ENCODE data around the gene ANKRD12. TPM values are rescaled to one million over a fixed set of nuclear protein-coding genes. Genes with fewer than 3 reads are reported as not detected.

Gene ANKRD12
- polyA plus RNA-seq, 1 experiment: 10.4 TPM

DNA sequence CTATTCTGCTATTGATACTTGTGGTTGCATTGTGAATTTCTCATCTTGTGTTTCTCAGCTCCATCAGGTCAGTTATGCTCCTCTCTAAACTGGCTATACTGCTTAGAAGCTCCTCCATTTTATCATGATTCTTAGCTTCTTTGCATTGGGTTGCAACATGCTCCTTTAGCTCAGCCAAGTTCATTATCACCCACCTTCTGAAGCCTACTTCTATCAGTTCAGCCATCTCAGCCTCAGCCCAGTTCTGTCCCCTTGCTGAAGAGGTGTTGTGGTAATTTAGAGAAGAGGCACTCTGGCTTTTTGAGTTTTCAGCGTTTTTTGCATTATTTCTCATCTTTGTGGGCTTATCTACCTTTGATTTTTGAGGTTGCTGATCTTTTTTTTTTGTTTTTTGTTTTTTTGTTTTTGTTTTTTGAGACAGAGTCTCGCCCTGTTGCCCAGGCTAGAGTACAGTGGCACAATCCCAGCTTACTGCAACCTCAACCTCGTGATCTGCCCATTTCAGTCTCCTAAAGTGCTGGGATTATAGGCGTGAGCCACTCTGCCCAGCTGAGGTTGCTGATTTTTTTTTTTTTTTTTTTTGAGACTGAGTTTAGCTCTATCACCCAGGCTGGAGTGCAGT lies 36.0 kb downstream of the ANKRD12 start:
- H3K27ac ChIP-seq (ENCODE audit: low read depth, low read length): no peak overlapping the region
- H3K4me3 ChIP-seq (ENCODE audit: low read depth, low read length): no peak overlapping the region
- DNase-seq (ENCODE audit: low read depth, low spot score): no peak
- CTCF ChIA-PET: no interaction called here
- H3K9me3 ChIP-seq (ENCODE audit: control insufficient read depth, insufficient read depth, low read length): no peaks in the 10 kb centered on the region
- POLR2A ChIA-PET: no interaction called here
- TF ChIP-seq, protein P1, sequence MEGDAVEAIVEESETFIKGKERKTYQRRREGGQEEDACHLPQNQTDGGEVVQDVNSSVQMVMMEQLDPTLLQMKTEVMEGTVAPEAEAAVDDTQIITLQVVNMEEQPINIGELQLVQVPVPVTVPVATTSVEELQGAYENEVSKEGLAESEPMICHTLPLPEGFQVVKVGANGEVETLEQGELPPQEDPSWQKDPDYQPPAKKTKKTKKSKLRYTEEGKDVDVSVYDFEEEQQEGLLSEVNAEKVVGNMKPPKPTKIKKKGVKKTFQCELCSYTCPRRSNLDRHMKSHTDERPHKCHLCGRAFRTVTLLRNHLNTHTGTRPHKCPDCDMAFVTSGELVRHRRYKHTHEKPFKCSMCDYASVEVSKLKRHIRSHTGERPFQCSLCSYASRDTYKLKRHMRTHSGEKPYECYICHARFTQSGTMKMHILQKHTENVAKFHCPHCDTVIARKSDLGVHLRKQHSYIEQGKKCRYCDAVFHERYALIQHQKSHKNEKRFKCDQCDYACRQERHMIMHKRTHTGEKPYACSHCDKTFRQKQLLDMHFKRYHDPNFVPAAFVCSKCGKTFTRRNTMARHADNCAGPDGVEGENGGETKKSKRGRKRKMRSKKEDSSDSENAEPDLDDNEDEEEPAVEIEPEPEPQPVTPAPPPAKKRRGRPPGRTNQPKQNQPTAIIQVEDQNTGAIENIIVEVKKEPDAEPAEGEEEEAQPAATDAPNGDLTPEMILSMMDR (IDR thresholded peaks at IDR 0.05; ENCODE audit: low read depth, low read length): no peak
- H3K27me3 ChIP-seq (ENCODE audit: control insufficient read depth, insufficient read depth, low read length): no peaks in the 10 kb centered on the region

DNA sequence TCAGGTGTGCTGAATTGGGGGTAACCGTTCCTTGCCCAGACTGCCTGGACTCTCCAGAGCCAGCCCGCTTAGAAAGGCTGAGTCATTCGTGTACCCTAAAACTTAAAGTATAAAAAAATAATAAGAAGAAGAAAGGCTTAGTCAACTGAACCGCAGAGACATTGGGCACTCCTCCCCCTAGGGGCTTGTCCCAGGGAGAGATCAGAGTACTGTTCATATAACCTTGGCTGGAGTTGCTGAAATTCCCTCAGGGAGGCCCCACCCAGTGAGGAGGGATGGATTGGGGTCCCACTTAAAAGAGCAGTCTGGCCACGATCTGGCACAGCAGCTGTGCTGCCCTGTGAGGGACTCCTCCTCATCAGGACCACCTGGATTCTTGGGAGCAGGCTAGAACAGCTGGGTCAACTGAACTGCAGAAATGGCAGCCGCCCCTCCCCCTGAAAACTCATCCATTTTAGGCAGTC lies 37.2 kb downstream of the ANKRD12 start:
- no peak overlapping the region for H3K27ac ChIP-seq (ENCODE audit: low read depth, low read length)
- no peak for DNase-seq (ENCODE audit: low read depth, low spot score)
- H3K27me3 ChIP-seq (ENCODE audit: control insufficient read depth, insufficient read depth, low read length): no peaks in the 10 kb centered on the region
- H3K9me3 ChIP-seq (ENCODE audit: control insufficient read depth, insufficient read depth, low read length): no peaks in the 10 kb centered on the region
- CTCF ChIA-PET: no interaction called here
- H3K4me3 ChIP-seq (ENCODE audit: low read depth, low read length): no peak overlapping the region
- TF ChIP-seq, protein P1 (IDR thresholded peaks at IDR 0.05; ENCODE audit: low read depth, low read length): no peak
- POLR2A ChIA-PET: no interaction called here

DNA sequence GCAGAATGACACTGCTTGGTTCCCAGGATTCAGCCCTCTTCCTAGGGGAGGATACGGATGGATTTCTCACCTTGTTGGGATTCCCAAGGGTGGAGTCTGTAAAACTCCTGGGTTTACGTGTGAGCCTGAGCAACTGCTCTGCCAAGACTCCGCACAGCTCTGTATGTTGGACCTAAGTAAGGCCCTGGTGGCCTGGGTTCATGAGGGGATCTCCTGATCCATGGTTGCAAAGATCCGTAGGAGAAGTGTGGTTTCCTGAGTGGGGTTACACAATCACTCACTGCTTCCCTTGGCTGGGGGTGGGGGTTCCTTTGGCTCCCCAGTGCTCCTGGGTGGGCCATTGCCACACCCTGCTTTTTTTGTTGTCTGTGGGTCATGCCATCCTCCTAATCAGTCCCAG lies 37.7 kb downstream of the ANKRD12 start:
- Histone ChIP-seq H3K4me3 (ENCODE audit: low read depth, low read length) (no peak overlapping the region), H3K9me3 (ENCODE audit: control insufficient read depth, insufficient read depth, low read length) (no peaks in the 10 kb centered on the region), H3K27ac (ENCODE audit: low read depth, low read length) (no peak overlapping the region), H3K27me3 (ENCODE audit: control insufficient read depth, insufficient read depth, low read length) (no peaks in the 10 kb centered on the region)
- ChIA-PET CTCF (no interaction called here), POLR2A (no interaction called here)
- no peak for DNase-seq (ENCODE audit: low read depth, low spot score)
- TF ChIP-seq, protein P1 (IDR thresholded peaks at IDR 0.05; ENCODE audit: low read depth, low read length): no peak

DNA sequence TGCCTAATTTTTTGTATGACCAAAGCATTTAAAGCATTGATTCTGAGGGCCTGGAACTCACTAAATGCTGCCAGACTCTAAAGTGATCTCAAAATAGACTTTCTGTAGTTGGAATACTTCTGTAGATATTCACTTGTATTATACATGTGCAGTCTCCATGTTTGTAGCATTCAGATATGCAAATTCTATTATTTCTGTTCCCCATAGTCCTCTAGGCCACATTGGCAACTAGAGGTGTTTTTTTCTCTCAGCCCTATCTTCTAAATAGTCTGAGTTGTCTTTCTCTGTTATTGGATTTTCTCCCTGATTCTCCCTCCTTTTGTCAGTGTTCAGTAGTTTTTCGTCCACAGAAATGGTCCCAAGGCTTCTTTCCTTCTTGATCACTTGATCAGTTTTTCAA lies 38.5 kb downstream of the ANKRD12 start:
- TF ChIP-seq, protein P1 (IDR thresholded peaks at IDR 0.05; ENCODE audit: low read depth, low read length): no peak
- ChIA-PET CTCF (no interaction called here), POLR2A (no interaction called here)
- DNase-seq (ENCODE audit: low read depth, low spot score): no peak
- no peak overlapping the region for H3K4me3 ChIP-seq (ENCODE audit: low read depth, low read length)
- no peak overlapping the region for H3K27ac ChIP-seq (ENCODE audit: low read depth, low read length)
- H3K9me3 ChIP-seq (ENCODE audit: control insufficient read depth, insufficient read depth, low read length): no peaks in the 10 kb centered on the region
- H3K27me3 ChIP-seq (ENCODE audit: control insufficient read depth, insufficient read depth, low read length): no peaks in the 10 kb centered on the region

DNA sequence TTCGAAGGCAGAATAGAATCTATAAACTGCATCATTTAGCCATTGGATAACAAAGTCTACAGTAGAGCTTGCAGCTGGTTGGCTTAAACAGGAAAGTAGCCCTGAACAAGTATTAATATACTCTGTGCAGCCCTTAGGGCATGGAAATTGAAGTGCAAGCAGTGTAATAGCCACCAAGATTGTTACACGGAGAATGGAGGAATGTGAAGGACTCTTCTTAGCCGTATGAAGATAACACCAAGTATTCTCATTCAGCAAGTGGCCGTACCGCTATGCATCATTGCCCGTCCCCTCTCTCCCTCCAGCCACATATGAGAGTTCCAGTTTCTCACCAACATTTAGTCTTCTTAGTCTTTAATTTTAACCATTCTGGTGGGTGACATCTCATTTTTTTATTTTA lies 40.5 kb downstream of the ANKRD12 start:
- POLR2A ChIA-PET: no interaction called here

More for the DNA sequence above, 40.5 kb downstream of the ANKRD12 start:
- TF ChIP-seq, protein P1 (IDR thresholded peaks at IDR 0.05; ENCODE audit: low read depth, low read length): no peak
- Histone ChIP-seq H3K4me3 (ENCODE audit: low read depth, low read length) (no peak overlapping the region), H3K27me3 (ENCODE audit: control insufficient read depth, insufficient read depth, low read length) (no peaks in the 10 kb centered on the region), H3K27ac (ENCODE audit: low read depth, low read length) (no peak overlapping the region), H3K9me3 (ENCODE audit: control insufficient read depth, insufficient read depth, low read length) (no peaks in the 10 kb centered on the region)
- CTCF ChIA-PET: no interaction called here
- no peak for DNase-seq (ENCODE audit: low read depth, low spot score)
